GM19397 (cell line): Measurements from ENCODE around the gene RAB9B.
"Not testable (repeated sequence)": the region's sequence is repeated elsewhere in the genome, so short reads cannot be mapped to it uniquely, and the experiment has no call there.

Experiments used
- ATAC-seq: cut with Tn5 transposase; IDR thresholded peaks from one replicate; pipeline ENCODE4 v1.9.1; 2021; ENCODE audit warnings: mild to moderate bottlenecking, moderate library complexity; ENCODE audit not compliant: unreplicated experiment

The RAB9B gene

GRCh38 chrX:103831803-103832544, at the start of gene RAB9B:
TSS of gene RAB9B (minus strand) at chrX:103832257. CDS start at chrX:103825784, 6,473 bp downstream.
- peak; percentile 91 for ATAC-seq

GRCh38 chrX:103879339-103879738, 47.3 kb upstream of the RAB9B start:
- ATAC-seq = no peak

- no peak for ATAC-seq
Measured at GRCh38 chrX:103878466-103879122, 46.5 kb upstream of the RAB9B start.

GRCh38 chrX:103877571-103877970, 45.5 kb upstream of the RAB9B start:
- ATAC-seq = no peak

- no peak for ATAC-seq
Measured at GRCh38 chrX:103864886-103865534, 33.0 kb upstream of the RAB9B start.

- no peak for ATAC-seq
Measured at GRCh38 chrX:103864149-103864548, 32.1 kb upstream of the RAB9B start.

- ATAC-seq = no peak
Measured at GRCh38 chrX:103861200-103861599, 29.1 kb upstream of the RAB9B start.

GRCh38 chrX:103849558-103849957, 17.5 kb upstream of the RAB9B start:
- ATAC-seq = no peak

GRCh38 chrX:103847174-103847870, 15.3 kb upstream of the RAB9B start:
- ATAC-seq = no peak

- ATAC-seq = no peak
Measured at GRCh38 chrX:103846386-103846785, 14.3 kb upstream of the RAB9B start.

- peak; percentile 86 for ATAC-seq
Measured at GRCh38 chrX:103845165-103845653, 13.2 kb upstream of the RAB9B start.

GRCh38 chrX:103839404-103839803, 7.3 kb upstream of the RAB9B start:
- ATAC-seq = no peak

GRCh38 chrX:103831342-103831802, 685 bp downstream of the RAB9B start:
- ATAC-seq = peak; percentile 16

- ATAC-seq = no peak
Measured at GRCh38 chrX:103830848-103831247, 1.2 kb downstream of the RAB9B start.

- ATAC-seq = no peak
Measured at GRCh38 chrX:103828529-103828928, 3.5 kb downstream of the RAB9B start.

GRCh38 chrX:103825881-103826280, 6.2 kb downstream of the RAB9B start:
- ATAC-seq = no peak

GRCh38 chrX:103823591-103823990, 8.5 kb downstream of the RAB9B start:
- no peak for ATAC-seq

- not testable (repeated sequence) for ATAC-seq
Measured at GRCh38 chrX:103820802-103821201, 11.3 kb downstream of the RAB9B start.

- ATAC-seq = no peak
Measured at GRCh38 chrX:103818842-103819619, 13.0 kb downstream of the RAB9B start.

GRCh38 chrX:103817502-103817901, 14.6 kb downstream of the RAB9B start:
- no peak for ATAC-seq
